ENCODE measurements around the gene HCN1. TPM values are rescaled to one million over a fixed set of nuclear protein-coding genes. Genes with fewer than 3 reads are reported as not detected.

The HCN1 gene
- total and polyA plus RNA-seq, 11 donors, result 0.09 to 0.43 (median 0.15) TPM; not detected in 6

DNA sequence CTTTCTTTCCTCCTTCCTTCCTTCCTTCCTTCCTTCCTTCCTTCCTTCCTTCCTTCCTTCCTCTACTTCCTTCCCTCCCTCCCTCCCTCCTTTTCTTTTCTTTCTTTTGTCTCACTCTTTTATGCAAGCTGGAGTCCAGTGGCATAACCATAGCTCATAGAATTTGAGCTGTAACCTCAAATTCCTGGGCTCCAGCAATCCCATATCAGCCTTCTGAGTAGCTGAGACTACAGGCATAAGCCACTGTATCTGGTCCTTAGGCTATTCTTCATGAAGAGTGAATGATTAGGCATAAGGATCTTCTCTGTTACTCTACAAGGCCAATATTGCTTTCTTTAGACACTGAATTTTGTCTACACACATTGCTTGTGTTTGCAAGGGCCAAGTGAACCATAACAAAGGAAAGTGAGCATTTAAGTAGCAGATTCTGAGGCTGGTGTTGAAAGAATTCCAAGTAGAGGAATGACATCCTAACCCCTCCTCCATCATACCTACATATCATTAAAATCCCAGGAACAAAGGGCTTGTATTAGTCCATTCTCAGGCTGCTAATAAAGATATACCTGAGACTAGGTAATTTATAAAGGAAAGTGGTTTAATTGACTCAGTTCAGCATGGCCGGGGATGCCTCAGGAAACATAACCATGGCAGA, 293.2 kb downstream of the HCN1 start:
- intact Hi-C loops (cut with DNase I), result no loop called here

DNA sequence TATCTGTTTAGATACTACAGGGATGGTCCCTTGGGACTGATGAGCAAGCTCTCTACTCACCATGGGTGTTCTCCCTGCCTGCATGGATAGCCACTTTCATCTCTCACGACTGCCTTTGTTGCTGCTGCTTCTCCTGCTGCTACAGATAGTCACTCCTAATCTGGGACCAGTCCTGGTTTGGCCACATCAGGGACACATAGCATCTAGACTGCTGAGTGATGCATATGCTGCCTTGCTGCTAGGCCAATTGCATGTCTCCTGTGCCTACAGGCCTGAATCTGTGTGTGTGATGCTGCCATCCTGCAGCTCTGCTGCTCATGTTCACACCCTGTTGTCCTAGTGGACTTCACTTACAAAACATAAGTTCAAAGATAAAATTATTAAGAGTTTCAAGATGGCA, 297.1 kb downstream of the HCN1 start:
- H3K4me1 ChIP-seq, result no peaks in the 10 kb centered on the region
- no peak for DNase-seq
- H3K9me3 ChIP-seq, result no peaks in the 10 kb centered on the region
- no peak overlapping the region for H3K27ac ChIP-seq
- TF ChIP-seq, protein P1, sequence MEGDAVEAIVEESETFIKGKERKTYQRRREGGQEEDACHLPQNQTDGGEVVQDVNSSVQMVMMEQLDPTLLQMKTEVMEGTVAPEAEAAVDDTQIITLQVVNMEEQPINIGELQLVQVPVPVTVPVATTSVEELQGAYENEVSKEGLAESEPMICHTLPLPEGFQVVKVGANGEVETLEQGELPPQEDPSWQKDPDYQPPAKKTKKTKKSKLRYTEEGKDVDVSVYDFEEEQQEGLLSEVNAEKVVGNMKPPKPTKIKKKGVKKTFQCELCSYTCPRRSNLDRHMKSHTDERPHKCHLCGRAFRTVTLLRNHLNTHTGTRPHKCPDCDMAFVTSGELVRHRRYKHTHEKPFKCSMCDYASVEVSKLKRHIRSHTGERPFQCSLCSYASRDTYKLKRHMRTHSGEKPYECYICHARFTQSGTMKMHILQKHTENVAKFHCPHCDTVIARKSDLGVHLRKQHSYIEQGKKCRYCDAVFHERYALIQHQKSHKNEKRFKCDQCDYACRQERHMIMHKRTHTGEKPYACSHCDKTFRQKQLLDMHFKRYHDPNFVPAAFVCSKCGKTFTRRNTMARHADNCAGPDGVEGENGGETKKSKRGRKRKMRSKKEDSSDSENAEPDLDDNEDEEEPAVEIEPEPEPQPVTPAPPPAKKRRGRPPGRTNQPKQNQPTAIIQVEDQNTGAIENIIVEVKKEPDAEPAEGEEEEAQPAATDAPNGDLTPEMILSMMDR (IDR thresholded peaks at IDR 0.05), result no peak
- no peak for TF ChIP-seq POLR2A (IDR thresholded peaks at IDR 0.05)
- no peak for ATAC-seq
- no peak overlapping the region for H3K4me3 ChIP-seq
- no peaks in the 10 kb centered on the region for H3K27me3 ChIP-seq
- intact Hi-C loops (cut with DNase I), result no loop called here
- H3K36me3 ChIP-seq, result no peaks in the 10 kb centered on the region
- 17 to 36% (median 29%) methylated on average over 1 of the region's 1 CpG for WGBS, 4 donors

More for the DNA sequence above, 293.2 kb downstream of the HCN1 start:
- Histone ChIP-seq H3K27ac (no peak overlapping the region), H3K4me3 (no peak overlapping the region), H3K9me3 (no peaks in the 10 kb centered on the region), H3K27me3 (no peaks in the 10 kb centered on the region), H3K36me3 (no peaks in the 10 kb centered on the region), H3K4me1 (no peaks in the 10 kb centered on the region)
- ATAC-seq (no peak), DNase-seq (no peak)
- TF ChIP-seq, protein P1 (IDR thresholded peaks at IDR 0.05), result no peak
- TF ChIP-seq POLR2A (IDR thresholded peaks at IDR 0.05), result no peak
- 87 to 100% (median 94%) methylated on average over 1 of the region's 1 CpG for WGBS, 4 donors

DNA sequence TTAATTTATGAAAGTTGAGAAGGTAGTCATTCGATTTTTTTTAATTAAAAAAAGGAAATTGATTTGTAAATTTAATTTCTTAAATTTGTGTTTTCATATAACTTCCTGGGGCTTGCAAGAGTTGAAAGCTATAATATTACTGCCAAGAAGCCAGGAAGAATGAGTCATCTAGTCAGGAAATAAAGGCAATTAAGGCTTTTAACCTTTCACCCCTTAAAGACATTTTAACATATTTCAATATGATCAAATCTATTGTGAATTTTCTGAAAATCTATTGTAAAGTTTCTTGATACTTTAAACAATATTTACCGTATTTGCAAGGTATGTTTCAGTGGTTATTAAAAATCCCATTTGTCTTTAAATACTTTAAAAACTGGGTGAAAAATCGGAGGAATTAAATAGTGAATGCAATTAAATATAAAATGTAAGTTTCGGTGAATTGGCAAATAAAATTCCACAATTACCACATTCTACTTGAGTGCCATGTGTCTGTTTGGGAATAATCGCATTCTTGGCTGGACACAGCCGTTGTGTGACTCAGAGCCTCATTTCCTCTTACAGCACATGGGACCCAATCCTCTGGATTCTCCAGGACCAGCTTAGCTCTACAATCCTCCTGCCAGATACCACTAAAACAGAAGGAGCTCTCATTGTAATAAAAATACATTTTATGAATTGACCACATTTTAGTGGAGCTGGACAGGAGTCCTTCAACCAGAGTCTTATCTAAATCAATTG, 310.7 kb downstream of the HCN1 start:
- Histone ChIP-seq H3K4me1 (peaks cover 0 to 10% (median 0%) of the 10 kb centered on the region in 12 donors), H3K9me3 (no peaks in the 10 kb centered on the region), H3K4me3 (no peak overlapping the region), H3K36me3 (no peaks in the 10 kb centered on the region), H3K27me3 (no peaks in the 10 kb centered on the region), H3K27ac (peak overlapping the region in 5 of 12 donors; percentile 6 to 61 (median 34))
- ATAC-seq (peak in 2 of 4 donors; percentile 71 to 81), DNase-seq (peak in 2 of 5 donors; percentile 11 to 39)
- TF ChIP-seq, protein P1 (IDR thresholded peaks at IDR 0.05), result no peak
- TF ChIP-seq POLR2A (IDR thresholded peaks at IDR 0.05), result no peak
- 56 to 63% (median 59%) methylated on average over 6 of the region's 6 CpGs for WGBS, 4 donors
- intact Hi-C loops (cut with DNase I), result no loop called here

DNA sequence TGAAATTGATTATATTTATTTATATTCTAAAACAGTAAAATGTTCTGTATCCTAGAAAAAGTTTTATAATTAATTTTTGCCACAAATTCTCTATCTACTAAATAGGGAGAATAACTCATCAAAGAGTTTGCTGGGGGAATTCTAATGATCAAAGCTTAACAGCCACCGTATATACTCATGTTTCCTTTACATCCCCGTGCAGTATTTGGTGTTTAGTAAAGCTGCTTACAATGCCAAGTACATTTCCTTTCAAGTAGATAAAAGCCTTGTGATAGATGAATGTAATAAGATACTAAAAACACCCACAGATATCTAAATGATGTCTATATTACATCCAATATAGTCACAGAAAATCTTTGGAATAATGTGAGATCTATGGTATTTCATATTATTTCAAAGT, 312.2 kb downstream of the HCN1 start:
- DNase-seq, result no peak
- TF ChIP-seq POLR2A (IDR thresholded peaks at IDR 0.05), result no peak
- TF ChIP-seq, protein P1 (IDR thresholded peaks at IDR 0.05), result no peak

More for the DNA sequence above, 312.2 kb downstream of the HCN1 start:
- intact Hi-C loops (cut with DNase I), result no loop called here
- H3K36me3 ChIP-seq, result no peaks in the 10 kb centered on the region
- H3K27ac ChIP-seq, result no peak overlapping the region
- peaks cover 0 to 10% (median 0%) of the 10 kb centered on the region in 12 donors for H3K4me1 ChIP-seq
- no peaks in the 10 kb centered on the region for H3K27me3 ChIP-seq
- ATAC-seq, result no peak
- no peak overlapping the region for H3K4me3 ChIP-seq
- 45 to 57% (median 48%) methylated on average over 2 of the region's 2 CpGs for WGBS, 4 donors
- peaks cover 0 to 7% (median 0%) of the 10 kb centered on the region in 12 donors for H3K9me3 ChIP-seq
